ENCODE results near the gene TPPP. TPM values are rescaled to one million over a fixed set of nuclear protein-coding genes. Genes with fewer than 3 reads are reported as not detected.
A peak's percentile ranks its signal among the peaks of the same experiment; 100 is the strongest.

The TPPP gene
- total and polyA plus RNA-seq, 3 experiments from 2014 or later, result 0.37 to 0.79 (median 0.38) TPM

DNA sequence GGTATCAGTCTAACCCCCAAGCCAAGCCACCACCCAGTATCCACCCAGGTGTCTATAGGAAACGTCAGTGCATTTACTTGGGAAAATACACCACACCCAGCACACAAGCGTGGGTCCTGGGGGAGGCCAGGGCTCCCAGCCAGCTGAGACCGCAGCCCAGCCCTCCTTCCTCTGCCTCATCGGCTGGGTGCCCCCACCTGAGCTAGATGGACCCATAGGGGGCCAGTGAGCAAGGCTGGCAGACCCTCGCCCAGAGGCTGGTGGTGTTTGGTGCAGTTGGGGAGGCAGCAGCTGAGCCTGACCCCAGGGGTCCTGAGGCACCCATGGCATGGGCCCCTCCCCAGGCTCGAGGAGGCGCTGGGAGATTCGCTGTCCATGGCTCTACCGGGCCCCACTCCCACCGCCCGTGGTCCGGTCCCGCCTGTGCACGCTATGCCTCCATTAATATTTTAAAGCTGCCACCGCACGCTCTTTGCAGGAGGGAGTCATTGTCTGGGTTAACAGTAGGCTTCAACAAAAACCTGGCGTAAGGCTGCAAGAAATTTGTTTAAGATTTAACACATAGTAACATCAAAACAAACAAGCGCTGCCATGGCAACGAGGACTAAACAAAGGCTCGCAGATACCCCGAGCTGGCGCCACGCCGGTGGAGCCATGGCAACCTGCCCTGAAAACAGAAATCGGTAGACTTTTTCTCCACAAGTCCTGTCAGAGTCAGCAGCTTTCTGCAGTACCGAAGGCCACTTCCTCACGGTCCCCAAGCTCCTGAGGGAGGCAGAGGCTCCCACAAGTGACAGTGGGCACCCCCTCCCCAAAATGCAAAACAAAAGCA lies 20.6 kb downstream of the TPPP start:
- Mint-ChIP-seq H3K27ac (peak overlapping the region in 7 of 8 donors; percentile 87 to 99 (median 96)), H3K27me3 (peaks cover 0 to 7% of the 10 kb centered on the region in 2 donors), H3K36me3 (peaks cover 0 to under 1% (median under 1%) of the 10 kb centered on the region in 3 donors), H3K9me3 (no peaks in the 10 kb centered on the region), H3K4me3 (peak overlapping the region; percentile 69 to 90 (median 77)), H3K4me1 (peaks cover 11 to 25% (median 12%) of the 10 kb centered on the region in 3 donors)
- no peaks in the 10 kb centered on the region for H3K9me3 ChIP-seq (ENCODE audit: low read length)
- H3K36me3 ChIP-seq (ENCODE audit: insufficient read depth, low read length), result no peaks in the 10 kb centered on the region
- DNase-seq, result peak; percentile 76 to 90 (median 80)
- peaks cover 23% of the 10 kb centered on the region for H3K4me1 ChIP-seq (ENCODE audit: insufficient read depth, low read length)
- POLR2A ChIA-PET, result interaction anchor here (1.1 kb wide), 1 partner anchor 21 kb away, joined by 3 read pairs; the partner anchor contains the start of gene TPPP
- H3K4me3 ChIP-seq (ENCODE audit: low read length), result no peak overlapping the region
- CTCF ChIA-PET, result interaction anchor here (6.6 kb wide), 1 partner anchor 231 kb away, joined by 62 read pairs; no protein-coding TSS in a partner anchor
- peak overlapping the region; percentile 54 for H3K27ac ChIP-seq (ENCODE audit: low read depth, low read length)
- H3K27me3 ChIP-seq (ENCODE audit: insufficient read depth, low read length, poor library complexity, severe bottlenecking), result no peaks in the 10 kb centered on the region

DNA sequence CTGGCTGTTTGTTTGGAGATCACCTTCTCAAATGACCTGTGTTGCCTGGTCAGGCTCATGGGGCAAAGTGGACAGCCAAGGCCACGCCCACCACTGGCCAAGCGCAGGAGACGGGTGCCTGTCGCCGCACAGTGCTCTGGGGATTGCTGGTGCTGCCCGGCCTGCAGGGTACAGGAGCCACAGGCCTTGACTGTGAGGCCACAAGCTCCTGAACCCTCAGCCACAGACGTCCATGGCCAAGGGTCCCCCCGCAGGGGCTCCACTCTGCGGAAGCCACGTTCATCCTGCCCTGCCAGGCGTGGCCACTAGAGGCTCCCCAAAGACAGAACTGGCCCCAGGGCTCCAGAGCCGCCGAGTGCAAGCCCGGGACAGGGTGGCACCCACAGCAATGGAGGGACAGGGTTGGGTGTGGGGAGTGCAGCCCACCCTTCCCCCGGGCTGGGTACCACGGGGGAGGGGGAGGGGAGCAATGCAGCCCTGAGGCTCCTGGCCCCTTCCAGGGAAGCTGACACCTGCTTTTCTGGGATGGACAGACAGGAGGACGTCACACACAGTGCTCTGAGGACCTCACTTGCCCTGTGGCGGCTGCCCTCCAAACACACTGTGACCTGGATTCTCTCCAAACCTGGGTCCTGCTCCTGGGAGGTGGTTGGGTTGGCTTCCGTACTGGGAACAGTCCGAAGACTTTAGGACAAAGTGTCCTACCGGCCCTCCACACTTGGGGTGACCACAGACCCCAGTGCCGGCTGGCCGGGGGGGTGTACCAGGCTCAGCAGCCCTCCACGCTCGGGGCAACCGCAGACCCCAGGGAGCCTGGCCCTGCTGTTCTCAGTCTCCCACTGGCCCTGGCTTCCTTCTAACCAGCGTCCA lies 21.5 kb downstream of the TPPP start:
- H3K4me1 Mint-ChIP-seq, result peaks cover 11 to 25% (median 15%) of the 10 kb centered on the region in 3 donors
- ChIA-PET CTCF (interaction anchor here (1.0 to 6.6 kb wide), 3 partner anchors 213 to 232 kb away, joined by 3 to 62 read pairs (median 3); no protein-coding TSS in a partner anchor), POLR2A (no interaction called here)
- peak overlapping the region; percentile 54 for H3K27ac ChIP-seq (ENCODE audit: low read depth, low read length)
- H3K4me3 Mint-ChIP-seq, result peak overlapping the region in 3 of 7 donors; percentile 66 to 79 (median 77)
- H3K27me3 Mint-ChIP-seq, result peaks cover 0 to 7% of the 10 kb centered on the region in 2 donors
- no peaks in the 10 kb centered on the region for H3K27me3 ChIP-seq (ENCODE audit: insufficient read depth, low read length, poor library complexity, severe bottlenecking)
- DNase-seq, result peak; percentile 53 to 82 (median 62)
- H3K9me3 Mint-ChIP-seq, result no peaks in the 10 kb centered on the region
- H3K9me3 ChIP-seq (ENCODE audit: low read length), result no peaks in the 10 kb centered on the region
- peak overlapping the region in 6 of 8 donors; percentile 51 to 99 (median 95) for H3K27ac Mint-ChIP-seq
- H3K36me3 ChIP-seq (ENCODE audit: insufficient read depth, low read length), result no peaks in the 10 kb centered on the region
- H3K4me3 ChIP-seq (ENCODE audit: low read length), result no peak overlapping the region
- H3K36me3 Mint-ChIP-seq, result peaks cover 0 to 7% (median 4%) of the 10 kb centered on the region in 3 donors
- peaks cover 23% of the 10 kb centered on the region for H3K4me1 ChIP-seq (ENCODE audit: insufficient read depth, low read length)

GRCh38 chr5:670396-671270 lies 22.5 kb downstream of the TPPP start:
- Mint-ChIP-seq H3K27ac (peak overlapping the region in 2 of 8 donors; percentile 58 to 74), H3K36me3 (peaks cover 0 to 9% (median 4%) of the 10 kb centered on the region in 3 donors), H3K9me3 (no peaks in the 10 kb centered on the region), H3K4me1 (peaks cover 11 to 25% (median 15%) of the 10 kb centered on the region in 3 donors), H3K4me3 (no peak overlapping the region), H3K27me3 (peaks cover 0 to 6% of the 10 kb centered on the region in 2 donors)
- Histone ChIP-seq H3K4me1 (ENCODE audit: insufficient read depth, low read length) (peaks cover 23% of the 10 kb centered on the region), H3K4me3 (ENCODE audit: low read length) (no peak overlapping the region), H3K27me3 (ENCODE audit: insufficient read depth, low read length, poor library complexity, severe bottlenecking) (no peaks in the 10 kb centered on the region), H3K27ac (ENCODE audit: low read depth, low read length) (no peak overlapping the region), H3K9me3 (ENCODE audit: low read length) (no peaks in the 10 kb centered on the region), H3K36me3 (ENCODE audit: insufficient read depth, low read length) (no peaks in the 10 kb centered on the region)
- CTCF ChIA-PET, result interaction anchor here (1.0 to 6.6 kb wide), 6 partner anchors 30 to 244 kb away, joined by 3 to 62 read pairs (median 3); partner anchors contain the start of genes BRD9 and TRIP13
- no peak for DNase-seq
- POLR2A ChIA-PET, result no interaction called here

DNA sequence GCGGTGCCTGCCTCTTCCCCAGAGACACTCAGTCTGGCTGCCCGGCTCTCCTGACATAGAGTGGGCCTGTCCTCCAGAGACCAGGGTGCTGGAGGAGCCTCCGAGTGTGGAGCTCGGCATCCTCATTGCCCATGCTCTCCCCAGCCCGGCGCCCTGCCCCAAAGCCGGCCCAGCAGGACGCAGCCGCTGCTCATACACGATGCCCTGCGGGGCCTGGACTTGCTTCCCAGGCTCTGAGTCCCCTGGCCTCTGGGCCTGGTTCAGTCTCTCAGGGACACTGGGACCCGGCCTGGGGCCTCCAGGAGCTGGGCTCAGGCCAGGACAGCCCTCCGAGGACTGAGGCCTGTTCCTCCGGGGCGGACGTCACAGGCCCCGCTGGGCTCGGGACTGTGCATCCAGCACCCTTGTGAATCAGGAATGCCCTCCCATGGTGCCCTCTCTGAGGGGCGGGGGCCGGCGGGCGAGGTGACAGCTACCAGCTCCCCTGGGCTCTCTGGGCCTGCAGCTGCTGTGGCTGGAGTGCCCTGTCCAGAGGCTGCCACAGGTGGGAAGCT lies 23.2 kb downstream of the TPPP start:
- CTCF ChIA-PET, result interaction anchor here (1.1 to 6.6 kb wide), 6 partner anchors 13 to 244 kb away, joined by 3 to 62 read pairs (median 3); partner anchors contain the start of genes BRD9 and TRIP13
- H3K4me1 ChIP-seq (ENCODE audit: insufficient read depth, low read length), result peaks cover 23% of the 10 kb centered on the region
- Mint-ChIP-seq H3K4me1 (peaks cover 11 to 25% (median 15%) of the 10 kb centered on the region in 3 donors), H3K9me3 (no peaks in the 10 kb centered on the region), H3K27ac (no peak overlapping the region), H3K27me3 (peaks cover 0 to 4% of the 10 kb centered on the region in 2 donors), H3K4me3 (no peak overlapping the region), H3K36me3 (peaks cover 0 to 11% (median 4%) of the 10 kb centered on the region in 3 donors)
- POLR2A ChIA-PET, result no interaction called here
- H3K9me3 ChIP-seq (ENCODE audit: low read length), result no peaks in the 10 kb centered on the region
- no peaks in the 10 kb centered on the region for H3K27me3 ChIP-seq (ENCODE audit: insufficient read depth, low read length, poor library complexity, severe bottlenecking)
- no peak overlapping the region for H3K27ac ChIP-seq (ENCODE audit: low read depth, low read length)
- no peaks in the 10 kb centered on the region for H3K36me3 ChIP-seq (ENCODE audit: insufficient read depth, low read length)
- H3K4me3 ChIP-seq (ENCODE audit: low read length), result no peak overlapping the region
- no peak for DNase-seq

DNA sequence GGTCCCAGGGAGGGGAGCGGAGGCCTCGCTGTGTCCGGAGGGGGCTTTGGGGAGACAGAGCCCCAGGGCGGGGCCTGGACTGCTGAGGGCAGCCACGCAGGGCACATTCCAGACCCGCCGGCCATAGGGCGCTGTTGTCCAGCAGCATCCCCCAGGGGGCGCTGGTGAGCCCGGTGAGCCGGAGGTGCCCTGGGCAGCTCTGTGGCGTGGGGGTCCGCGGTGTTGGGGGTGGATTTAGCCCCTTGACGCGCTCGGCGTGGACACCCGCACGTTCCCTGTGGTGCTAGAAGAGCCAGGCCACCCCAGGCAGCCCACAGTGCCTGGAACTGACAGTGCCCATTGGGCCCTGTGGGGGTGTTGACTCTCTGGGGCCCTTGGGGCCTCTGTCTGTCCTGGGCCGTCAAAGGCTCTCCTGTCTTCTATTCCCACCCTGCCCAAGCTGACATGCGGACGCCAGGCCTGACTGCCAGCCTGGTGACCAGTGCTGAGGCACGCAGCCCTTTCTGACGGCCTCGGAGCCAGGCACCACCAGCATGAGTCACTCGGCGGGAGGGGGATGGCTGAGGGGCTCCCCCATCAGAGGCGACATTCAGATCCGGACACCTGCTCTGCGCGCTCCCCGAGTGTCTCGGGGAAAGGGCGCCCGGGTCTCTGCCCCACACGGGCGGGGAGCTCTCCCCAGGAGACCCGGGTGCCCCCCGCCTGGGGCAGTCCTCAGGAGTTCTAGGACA lies 23.9 kb downstream of the TPPP start:
- no peaks in the 10 kb centered on the region for H3K27me3 ChIP-seq (ENCODE audit: insufficient read depth, low read length, poor library complexity, severe bottlenecking)
- H3K4me3 Mint-ChIP-seq, result no peak overlapping the region
- POLR2A ChIA-PET, result no interaction called here
- H3K27ac ChIP-seq (ENCODE audit: low read depth, low read length), result no peak overlapping the region
- H3K27ac Mint-ChIP-seq, result no peak overlapping the region
- peaks cover 0 to 4% of the 10 kb centered on the region in 2 donors for H3K27me3 Mint-ChIP-seq
- CTCF ChIA-PET, result interaction anchor here (1.1 to 6.6 kb wide), 4 partner anchors 12 to 235 kb away, joined by 3 to 62 read pairs (median 6); partner anchors contain the start of genes BRD9 and TRIP13
- peaks cover 0 to 15% (median 4%) of the 10 kb centered on the region in 3 donors for H3K36me3 Mint-ChIP-seq
- peak in 4 of 5 donors; percentile 22 to 58 (median 32) for DNase-seq
- H3K4me1 ChIP-seq (ENCODE audit: insufficient read depth, low read length), result peaks cover 23% of the 10 kb centered on the region
- H3K4me1 Mint-ChIP-seq, result peaks cover 11 to 25% (median 15%) of the 10 kb centered on the region in 3 donors
- H3K9me3 ChIP-seq (ENCODE audit: low read length), result no peaks in the 10 kb centered on the region
- H3K4me3 ChIP-seq (ENCODE audit: low read length), result no peak overlapping the region
- no peaks in the 10 kb centered on the region for H3K36me3 ChIP-seq (ENCODE audit: insufficient read depth, low read length)
- no peaks in the 10 kb centered on the region for H3K9me3 Mint-ChIP-seq

DNA sequence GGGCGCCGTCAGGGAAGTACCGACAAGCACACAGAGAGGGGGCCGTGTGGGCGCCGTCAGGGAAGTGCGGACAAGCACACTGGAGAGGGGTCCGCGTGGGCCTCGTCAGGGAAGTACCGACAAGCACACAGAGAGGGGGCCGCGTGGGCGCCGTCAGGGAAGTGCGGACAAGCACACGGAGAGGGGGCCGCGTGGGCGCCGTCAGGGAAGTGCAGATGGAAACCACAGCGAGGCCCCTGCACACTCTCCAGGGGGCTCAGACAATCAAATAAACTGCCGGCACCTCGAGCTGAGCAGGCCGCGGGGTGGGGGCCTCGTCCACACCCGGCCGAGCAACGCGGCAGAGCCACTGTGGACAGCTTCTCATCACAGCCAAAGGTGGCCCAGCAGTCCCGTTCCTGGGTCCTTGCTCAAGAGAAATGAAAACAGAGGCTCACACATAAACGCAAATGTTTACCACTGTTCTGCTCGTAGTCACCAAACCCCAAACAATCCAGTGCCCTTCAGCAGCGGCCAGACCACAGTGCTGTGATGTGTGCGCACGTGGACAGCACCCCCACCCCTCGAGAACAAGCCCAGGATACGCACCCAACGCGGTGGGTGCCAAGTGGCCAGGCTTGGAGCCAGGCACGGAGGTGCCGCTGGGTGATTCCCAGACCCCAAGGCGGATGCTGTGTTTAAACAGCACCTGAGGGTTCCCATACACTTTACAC lies 24.7 kb downstream of the TPPP start:
- ChIA-PET POLR2A (no interaction called here), CTCF (interaction anchor here (2.4 to 6.6 kb wide), 2 partner anchors 224 to 236 kb away, joined by 9 to 62 read pairs; partner anchors contain the start of genes BRD9 and TRIP13)
- Mint-ChIP-seq H3K9me3 (no peaks in the 10 kb centered on the region), H3K27me3 (peaks cover 0 to 4% of the 10 kb centered on the region in 2 donors), H3K27ac (no peak overlapping the region), H3K4me3 (no peak overlapping the region), H3K4me1 (peaks cover 11 to 18% (median 15%) of the 10 kb centered on the region in 3 donors), H3K36me3 (peaks cover 0 to 20% (median 6%) of the 10 kb centered on the region in 3 donors)
- no peak for DNase-seq
- Histone ChIP-seq H3K36me3 (ENCODE audit: insufficient read depth, low read length) (no peaks in the 10 kb centered on the region), H3K4me3 (ENCODE audit: low read length) (no peak overlapping the region), H3K27me3 (ENCODE audit: insufficient read depth, low read length, poor library complexity, severe bottlenecking) (no peaks in the 10 kb centered on the region), H3K4me1 (ENCODE audit: insufficient read depth, low read length) (peaks cover 18% of the 10 kb centered on the region), H3K27ac (ENCODE audit: low read depth, low read length) (no peak overlapping the region), H3K9me3 (ENCODE audit: low read length) (no peaks in the 10 kb centered on the region)

All from CD8-positive, alpha-beta memory T cell (primary cell).